ENCODE data around the gene MEI4.

The MEI4 gene

GRCh38 chr6:77669913-77670312 lies 17.1 kb downstream of the MEI4 start:
- TF ChIP-seq EZH2 (IDR thresholded peaks at IDR 0.05; ENCODE audit: borderline replicate concordance, low read length) (no peak), CTCF (IDR thresholded peaks at IDR 0.05; ENCODE audit: low read length) (no peak)
- Histone ChIP-seq H3K4me2 (ENCODE audit: low read length) (no peak overlapping the region), H3K4me1 (ENCODE audit: insufficient read depth, low read length, severe bottlenecking) (no peaks in the 10 kb centered on the region), H3K9ac (ENCODE audit: low read length) (no peak overlapping the region), H3K9me2 (ENCODE audit: low read depth, low read length) (no peaks in the 10 kb centered on the region), H3K79me2 (ENCODE audit: insufficient read depth, low read length) (no peaks in the 10 kb centered on the region), H2AFZ (ENCODE audit: low read length) (no peak overlapping the region), H3K4me3 (ENCODE audit: low read depth, low read length, poor library complexity, severe bottlenecking) (no peak overlapping the region), H3K27me3 (ENCODE audit: insufficient read depth, low read length) (no peaks in the 10 kb centered on the region), H3F3A (ENCODE audit: insufficient read depth, low read length) (no peaks in the 10 kb centered on the region), H3K36me3 (ENCODE audit: insufficient read depth, low read length) (no peaks in the 10 kb centered on the region), H3K9me3 (ENCODE audit: low read length) (no peaks in the 10 kb centered on the region), H3K27ac (ENCODE audit: low read depth, low read length, poor library complexity, severe bottlenecking) (no peak overlapping the region), H4K20me1 (ENCODE audit: insufficient read depth, low read length) (no peaks in the 10 kb centered on the region)

GRCh38 chr6:77674211-77674610 lies 21.4 kb downstream of the MEI4 start:
- Histone ChIP-seq H3K36me3 (ENCODE audit: insufficient read depth, low read length) (no peaks in the 10 kb centered on the region), H2AFZ (ENCODE audit: low read length) (no peak overlapping the region), H3K4me3 (ENCODE audit: low read depth, low read length, poor library complexity, severe bottlenecking) (no peak overlapping the region), H3K9me3 (ENCODE audit: low read length) (no peaks in the 10 kb centered on the region), H3K9me2 (ENCODE audit: low read depth, low read length) (no peaks in the 10 kb centered on the region), H3K4me2 (ENCODE audit: low read length) (no peak overlapping the region), H4K20me1 (ENCODE audit: insufficient read depth, low read length) (no peaks in the 10 kb centered on the region), H3K79me2 (ENCODE audit: insufficient read depth, low read length) (no peaks in the 10 kb centered on the region), H3K4me1 (ENCODE audit: insufficient read depth, low read length, severe bottlenecking) (no peaks in the 10 kb centered on the region), H3F3A (ENCODE audit: insufficient read depth, low read length) (no peaks in the 10 kb centered on the region), H3K27me3 (ENCODE audit: insufficient read depth, low read length) (no peaks in the 10 kb centered on the region), H3K9ac (ENCODE audit: low read length) (no peak overlapping the region), H3K27ac (ENCODE audit: low read depth, low read length, poor library complexity, severe bottlenecking) (no peak overlapping the region)
- TF ChIP-seq EZH2 (IDR thresholded peaks at IDR 0.05; ENCODE audit: borderline replicate concordance, low read length) (no peak), CTCF (IDR thresholded peaks at IDR 0.05; ENCODE audit: low read length) (no peak)

GRCh38 chr6:77678048-77678447 lies 25.2 kb downstream of the MEI4 start:
- H3K79me2 ChIP-seq (ENCODE audit: insufficient read depth, low read length): no peaks in the 10 kb centered on the region
- H3K4me1 ChIP-seq (ENCODE audit: insufficient read depth, low read length, severe bottlenecking): no peaks in the 10 kb centered on the region
- H3K36me3 ChIP-seq (ENCODE audit: insufficient read depth, low read length): no peaks in the 10 kb centered on the region
- H3K4me3 ChIP-seq (ENCODE audit: low read depth, low read length, poor library complexity, severe bottlenecking): no peak overlapping the region
- H3K4me2 ChIP-seq (ENCODE audit: low read length): no peak overlapping the region
- no peak overlapping the region for H2AFZ ChIP-seq (ENCODE audit: low read length)
- no peaks in the 10 kb centered on the region for H3K27me3 ChIP-seq (ENCODE audit: insufficient read depth, low read length)
- H3K9ac ChIP-seq (ENCODE audit: low read length): no peak overlapping the region
- H3F3A ChIP-seq (ENCODE audit: insufficient read depth, low read length): no peaks in the 10 kb centered on the region
- no peak for TF ChIP-seq EZH2 (IDR thresholded peaks at IDR 0.05; ENCODE audit: borderline replicate concordance, low read length)
- no peak for TF ChIP-seq CTCF (IDR thresholded peaks at IDR 0.05; ENCODE audit: low read length)
- H3K27ac ChIP-seq (ENCODE audit: low read depth, low read length, poor library complexity, severe bottlenecking): no peak overlapping the region
- H3K9me3 ChIP-seq (ENCODE audit: low read length): no peaks in the 10 kb centered on the region
- H3K9me2 ChIP-seq (ENCODE audit: low read depth, low read length): no peaks in the 10 kb centered on the region
- no peaks in the 10 kb centered on the region for H4K20me1 ChIP-seq (ENCODE audit: insufficient read depth, low read length)

Measured in OCI-LY1 (cell line).